ENCODE measurements around the gene PLIN1.
"Not testable (repeated sequence)": the region's sequence is repeated elsewhere in the genome, so short reads cannot be mapped to it uniquely, and the experiment has no call there.

Gene PLIN1, protein sequence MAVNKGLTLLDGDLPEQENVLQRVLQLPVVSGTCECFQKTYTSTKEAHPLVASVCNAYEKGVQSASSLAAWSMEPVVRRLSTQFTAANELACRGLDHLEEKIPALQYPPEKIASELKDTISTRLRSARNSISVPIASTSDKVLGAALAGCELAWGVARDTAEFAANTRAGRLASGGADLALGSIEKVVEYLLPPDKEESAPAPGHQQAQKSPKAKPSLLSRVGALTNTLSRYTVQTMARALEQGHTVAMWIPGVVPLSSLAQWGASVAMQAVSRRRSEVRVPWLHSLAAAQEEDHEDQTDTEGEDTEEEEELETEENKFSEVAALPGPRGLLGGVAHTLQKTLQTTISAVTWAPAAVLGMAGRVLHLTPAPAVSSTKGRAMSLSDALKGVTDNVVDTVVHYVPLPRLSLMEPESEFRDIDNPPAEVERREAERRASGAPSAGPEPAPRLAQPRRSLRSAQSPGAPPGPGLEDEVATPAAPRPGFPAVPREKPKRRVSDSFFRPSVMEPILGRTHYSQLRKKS

DNA sequence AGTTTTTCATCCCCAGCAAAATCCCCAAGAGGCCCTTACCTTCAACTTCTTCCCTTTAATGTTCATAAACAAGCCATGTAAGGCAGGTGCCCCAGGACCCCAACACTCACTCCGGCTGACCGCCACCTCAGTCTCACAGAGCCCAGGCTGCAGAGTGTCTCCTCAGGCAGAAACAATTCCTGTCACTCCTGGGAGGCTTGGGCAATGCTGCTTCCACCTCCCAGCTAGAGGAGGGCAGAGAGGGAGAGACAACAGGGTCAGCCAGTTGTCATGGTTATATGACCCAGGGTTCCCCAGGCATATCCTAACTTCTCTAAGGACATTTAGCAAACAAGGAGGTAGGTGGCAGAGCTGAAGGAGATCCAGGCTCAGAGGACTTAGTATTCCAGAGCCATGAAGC lies at the start of gene PLIN1:
Gene PLIN1, minus strand, starts transcription at position 156 of the 400 bp plus-strand sequence. CDS start 1,878 bp downstream, outside the sequence.
- DNase-seq (ENCODE audit: low read depth in 2 of 2) = no peak

DNA sequence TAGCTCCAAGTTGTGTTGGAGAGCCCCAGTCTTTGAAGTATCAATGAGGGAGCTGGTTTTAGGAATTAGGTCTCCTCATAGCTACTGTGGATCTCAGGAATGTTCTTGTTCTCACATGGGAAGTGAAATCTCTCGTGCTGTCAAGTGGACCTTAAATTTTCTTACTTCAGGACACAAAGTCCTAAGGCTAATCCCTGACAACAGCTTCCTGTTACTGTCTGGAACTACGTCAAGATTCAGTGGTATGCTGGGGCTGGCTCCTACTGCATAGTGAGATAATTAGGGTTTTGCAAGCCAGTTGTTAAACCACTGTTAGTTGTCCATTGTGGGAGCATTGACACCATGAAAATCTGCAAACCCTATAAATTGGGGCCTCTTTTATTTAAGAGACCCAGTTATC lies 49.1 kb upstream of the PLIN1 start:
- DNase-seq (ENCODE audit: low read depth in 2 of 2) = no peak

DNA sequence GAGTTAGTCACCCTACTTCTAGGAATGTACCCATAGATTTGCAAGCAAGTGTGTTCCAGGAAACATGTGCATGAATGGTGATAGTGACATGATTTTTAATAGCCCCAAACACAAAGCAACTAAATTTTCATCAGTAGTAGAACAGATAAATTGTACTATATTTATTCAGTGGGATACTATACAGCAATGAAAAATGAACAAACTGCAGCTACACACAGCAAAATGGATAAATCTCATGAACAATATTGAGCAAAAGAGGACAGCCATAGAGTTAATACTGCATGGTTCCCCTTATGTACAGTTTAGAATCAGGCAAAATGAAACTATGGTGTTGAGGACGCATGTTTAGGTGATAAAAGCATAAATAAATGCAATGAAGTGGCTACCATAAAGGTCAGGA lies 45.9 kb upstream of the PLIN1 start:
- no peak for DNase-seq (ENCODE audit: low read depth in 2 of 2)

DNA sequence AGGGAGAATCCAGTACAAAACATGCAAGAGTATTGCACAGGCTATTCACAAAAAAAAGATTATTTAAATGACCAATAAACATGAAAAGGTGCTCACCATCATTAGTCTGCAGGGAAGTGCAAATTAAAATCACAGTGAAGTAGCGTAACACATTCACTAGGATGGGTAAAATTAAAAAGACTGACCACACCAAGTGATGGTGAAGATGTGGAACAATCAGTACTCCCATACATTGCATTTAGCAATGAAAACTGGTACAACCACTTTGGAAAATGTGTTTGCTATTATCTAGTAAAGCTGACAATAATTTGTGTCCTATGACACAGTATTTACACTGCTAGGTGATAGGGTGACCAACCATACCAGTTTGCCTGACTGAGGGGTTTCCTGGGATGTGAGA lies 45.5 kb upstream of the PLIN1 start:
- DNase-seq (ENCODE audit: low read depth in 2 of 2) = no peak

DNA sequence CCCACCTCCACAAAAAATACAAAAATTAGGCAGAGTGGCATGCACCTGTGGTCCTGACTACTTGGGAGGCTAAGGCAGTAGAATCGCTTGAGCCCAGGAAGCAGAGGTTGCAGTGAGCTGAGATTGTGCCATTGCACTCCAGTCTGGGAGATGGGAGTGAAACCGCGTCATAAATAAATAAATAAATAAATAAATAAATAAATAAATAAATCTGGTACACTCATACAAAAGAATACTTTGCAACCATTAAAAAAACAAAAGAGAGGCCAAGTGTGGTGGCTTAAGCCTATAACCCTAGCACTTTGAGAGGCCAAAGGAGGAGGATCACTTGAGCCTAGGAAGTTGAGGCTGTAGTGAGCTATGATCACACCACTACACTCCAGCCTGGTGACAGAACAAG lies 43.9 kb upstream of the PLIN1 start:
- DNase-seq (ENCODE audit: low read depth in 2 of 2) = no peak

DNA sequence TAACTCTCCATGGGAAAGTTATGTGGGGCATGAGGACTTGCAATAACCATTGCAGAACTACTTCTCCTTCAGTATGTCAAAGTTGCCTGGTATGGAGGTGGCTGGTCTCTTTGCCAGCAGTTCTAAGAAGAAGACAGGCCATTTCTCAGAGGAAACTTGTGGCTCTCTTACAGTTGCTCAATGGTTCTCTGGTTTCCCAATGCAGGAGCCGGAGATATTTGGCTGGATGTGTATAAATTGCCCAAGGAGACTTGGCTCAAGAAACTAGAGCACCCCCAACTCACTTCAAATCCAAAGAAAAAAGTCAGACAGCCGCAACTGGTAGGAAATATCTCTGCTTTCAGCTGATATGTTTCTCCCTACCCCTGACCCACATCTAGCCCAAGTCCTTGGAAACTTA lies 35.6 kb upstream of the PLIN1 start:
- DNase-seq (ENCODE audit: low read depth in 2 of 2) = no peak

DNA sequence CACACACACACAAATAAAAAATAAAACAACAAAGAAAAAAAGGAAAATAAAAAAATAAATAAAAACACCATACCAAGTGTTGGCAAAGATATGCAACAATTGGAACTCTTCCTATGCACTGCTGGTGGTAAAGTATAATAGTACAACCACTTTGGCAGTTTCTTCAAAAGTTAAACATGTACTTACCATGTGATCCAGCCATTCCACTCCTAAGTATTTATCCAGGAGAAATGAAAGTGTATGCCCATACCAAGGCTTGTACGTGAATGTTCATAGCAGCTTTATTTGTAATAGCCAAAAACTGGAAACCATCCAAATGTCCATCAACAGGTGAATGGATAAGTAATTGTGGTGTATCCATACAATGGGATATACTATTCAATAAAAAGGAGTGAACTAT lies 28.4 kb upstream of the PLIN1 start:
- no peak for DNase-seq (ENCODE audit: low read depth in 2 of 2)

DNA sequence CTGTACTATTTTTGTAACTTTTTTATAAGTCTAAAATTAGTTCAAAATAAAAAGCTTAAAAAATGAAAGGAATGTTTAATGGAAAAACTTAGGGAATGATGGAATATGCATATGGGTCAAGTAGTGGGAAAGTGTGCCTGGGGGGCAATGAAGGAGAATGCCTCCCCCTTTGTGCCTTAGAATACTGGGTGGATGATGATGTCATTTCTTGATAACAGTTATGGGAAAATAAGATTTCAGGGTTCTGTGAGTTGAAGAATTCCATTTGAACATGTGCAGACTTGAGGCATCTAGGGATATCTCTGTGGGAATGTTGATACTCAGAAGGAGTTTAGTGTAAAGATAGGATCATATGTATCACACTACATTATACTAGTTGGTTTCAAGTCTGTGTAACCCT lies 25.2 kb upstream of the PLIN1 start:
- no peak for DNase-seq (ENCODE audit: low read depth in 2 of 2)

DNA sequence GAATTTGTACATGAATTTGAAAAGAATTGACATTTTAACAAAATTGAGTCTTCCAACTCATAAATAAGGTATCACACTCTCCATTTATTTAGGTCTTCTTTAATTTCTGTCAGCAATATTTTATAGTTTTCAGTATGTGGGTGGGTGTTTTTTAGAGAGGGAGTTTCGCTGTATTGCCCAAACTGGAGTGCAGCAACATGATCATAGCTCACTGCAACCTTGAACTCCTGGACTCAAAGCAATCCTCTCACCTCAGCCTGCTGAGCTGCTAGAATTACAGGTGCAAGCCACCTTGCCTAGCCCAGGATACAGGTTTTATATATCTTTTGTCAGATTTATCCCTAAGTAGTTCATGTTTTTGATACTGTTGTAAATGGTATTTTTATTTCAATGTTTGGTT lies 16.0 kb upstream of the PLIN1 start:
- no peak for DNase-seq (ENCODE audit: low read depth in 2 of 2)

DNA sequence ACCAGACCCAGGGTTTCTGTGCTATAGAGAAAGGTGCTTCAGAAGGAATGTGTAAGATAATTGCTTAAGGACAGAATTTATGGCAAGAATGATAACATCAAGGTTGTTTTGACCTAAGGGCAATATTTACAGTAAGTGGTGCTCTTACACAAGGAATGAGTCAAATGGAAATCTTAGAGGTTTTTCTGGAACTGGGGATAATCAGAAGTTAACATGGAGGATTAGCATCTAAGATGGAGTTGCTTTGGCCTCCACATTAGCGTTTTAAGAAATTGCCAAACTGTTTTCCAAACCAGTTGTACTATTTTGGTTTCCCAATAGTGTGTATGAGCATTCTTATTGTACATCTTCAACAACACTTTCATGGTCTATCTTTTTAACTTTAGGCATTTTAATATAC lies 14.5 kb upstream of the PLIN1 start:
- no peak for DNase-seq (ENCODE audit: low read depth in 2 of 2)

DNA sequence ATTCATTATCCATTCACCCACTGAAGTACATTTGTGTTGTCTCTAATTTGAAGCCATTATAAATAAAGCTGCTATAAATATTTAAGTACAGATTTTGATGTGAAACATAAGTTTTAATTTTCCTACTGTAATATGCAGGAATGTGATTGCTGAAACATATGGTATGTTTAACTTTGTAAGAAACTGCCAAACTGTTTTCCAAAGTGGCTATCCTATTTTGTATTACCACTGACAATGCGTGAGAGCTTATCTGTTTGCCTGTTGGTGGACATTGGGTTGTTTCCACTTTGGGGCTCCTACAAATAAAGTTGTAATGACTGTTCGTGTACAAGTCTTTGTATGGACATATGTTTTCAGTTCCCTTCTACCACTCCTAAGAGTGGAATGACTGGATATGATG lies 13.9 kb upstream of the PLIN1 start:
- no peak for DNase-seq (ENCODE audit: low read depth in 2 of 2)

DNA sequence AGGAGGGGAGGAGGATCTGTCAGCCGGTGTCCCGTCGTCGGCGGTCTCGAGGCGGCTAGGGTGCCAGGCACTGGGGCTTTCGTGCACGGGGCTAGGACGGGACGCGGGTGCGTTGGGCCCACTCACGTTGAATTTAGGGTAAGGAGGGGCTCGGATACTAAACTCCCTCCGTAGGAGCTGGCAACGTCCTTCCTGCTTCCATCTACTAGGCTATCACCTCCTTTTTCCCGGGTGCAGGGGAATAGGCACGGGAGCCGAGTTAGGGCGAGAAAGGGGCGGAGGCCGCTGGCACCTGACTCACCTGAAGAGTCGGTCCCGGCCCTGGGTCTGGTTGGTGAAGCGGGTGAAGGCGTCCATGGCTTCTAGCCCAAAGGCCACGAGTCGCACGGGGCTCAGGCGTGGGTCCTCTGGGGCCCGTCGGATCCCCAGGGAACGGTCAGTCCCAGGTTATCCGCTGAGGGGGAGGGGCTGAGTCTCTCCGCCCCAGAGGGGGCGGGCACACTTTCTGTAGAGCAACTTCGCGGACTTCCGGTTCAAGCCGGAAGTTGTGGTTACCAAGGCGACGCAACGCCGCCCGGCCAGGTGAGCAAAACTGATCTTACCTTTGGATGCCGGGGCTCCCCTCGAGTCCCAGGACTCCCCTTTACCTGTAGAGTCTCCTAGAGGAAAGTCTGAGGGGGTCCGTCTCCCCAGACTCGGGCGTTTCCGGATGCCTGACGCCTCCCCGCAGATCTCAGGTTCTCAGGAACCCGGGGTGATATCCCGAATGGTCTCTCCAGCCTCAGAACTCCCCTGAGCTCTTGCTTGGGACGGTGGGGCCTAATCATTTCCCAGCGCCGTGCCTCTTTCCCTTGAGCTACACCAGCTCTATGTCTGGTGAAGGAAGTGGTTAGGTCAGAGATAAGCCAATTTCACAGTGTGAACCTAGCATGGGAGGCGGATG lies 11.4 kb upstream of the PLIN1 start, which contains the start of the genes PEX11A and WDR93:
Gene PEX11A, minus strand, starts transcription at position 479 of the 943 bp plus-strand sequence. Its CDS starts 122 bp downstream, at position 357.
Gene WDR93, plus strand, starts transcription at position 536 of the 943 bp plus-strand sequence. CDS start 10,936 bp downstream, outside the sequence.
- DNase-seq (ENCODE audit: low read depth in 2 of 2) = peak; percentile 44 to 61

DNA sequence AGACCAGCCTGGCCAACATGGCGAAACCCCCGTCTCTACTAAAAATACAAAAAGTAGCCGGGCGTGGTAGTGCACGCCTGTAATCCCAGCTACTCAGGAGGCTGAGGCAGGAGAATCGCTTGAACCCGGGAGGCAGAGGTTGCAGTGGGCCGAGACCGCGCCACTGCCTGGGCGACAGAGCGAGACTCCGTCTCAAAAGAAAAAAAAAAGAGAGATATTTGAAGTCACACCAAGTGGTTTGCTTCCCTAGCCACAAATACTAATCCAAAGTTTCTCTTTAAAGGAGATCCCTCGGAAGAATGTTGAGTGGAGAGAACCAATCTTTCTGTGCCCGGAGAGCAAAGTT lies 10.7 kb upstream of the PLIN1 start:
- not testable (repeated sequence) for DNase-seq (ENCODE audit: low read depth in 2 of 2)

DNA sequence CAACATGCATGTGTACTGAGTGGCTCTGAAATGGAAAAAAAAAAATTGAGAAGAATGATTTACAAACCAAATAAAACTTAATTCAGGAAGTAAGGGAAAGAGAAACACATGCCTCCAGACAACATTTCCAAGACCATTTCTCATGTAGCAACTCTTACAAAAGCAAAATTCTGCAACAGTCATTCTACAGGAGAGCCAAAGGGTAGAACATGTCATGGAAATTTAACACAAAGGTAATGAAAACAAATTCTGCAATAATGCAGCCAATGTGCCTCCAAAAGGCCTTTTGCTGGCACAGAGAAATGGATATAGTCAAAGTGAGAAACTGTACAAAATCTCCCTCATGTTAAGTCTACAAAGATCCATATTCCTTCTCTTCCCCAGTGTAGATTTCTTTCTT lies 7.4 kb upstream of the PLIN1 start:
- DNase-seq (ENCODE audit: low read depth in 2 of 2) = no peak

DNA sequence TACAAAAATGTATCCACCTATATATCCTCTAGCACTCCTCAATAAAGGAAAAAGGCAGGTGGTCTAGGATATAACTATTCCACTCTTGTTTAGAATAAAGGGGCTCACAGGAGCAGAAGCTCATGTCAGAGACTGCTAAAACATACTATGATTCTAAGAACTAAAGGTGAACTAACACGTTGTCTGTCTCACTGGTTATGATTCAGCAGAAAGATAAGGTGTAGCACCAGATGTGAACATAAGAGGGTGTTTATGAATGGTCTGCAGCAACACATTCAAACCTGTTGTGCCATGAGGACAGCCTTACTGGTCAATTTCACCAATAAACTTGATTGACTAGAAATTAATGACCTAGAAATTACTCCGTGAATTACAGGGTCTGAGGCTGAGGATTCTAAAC lies 6.8 kb upstream of the PLIN1 start:
- no peak for DNase-seq (ENCODE audit: low read depth in 2 of 2)

DNA sequence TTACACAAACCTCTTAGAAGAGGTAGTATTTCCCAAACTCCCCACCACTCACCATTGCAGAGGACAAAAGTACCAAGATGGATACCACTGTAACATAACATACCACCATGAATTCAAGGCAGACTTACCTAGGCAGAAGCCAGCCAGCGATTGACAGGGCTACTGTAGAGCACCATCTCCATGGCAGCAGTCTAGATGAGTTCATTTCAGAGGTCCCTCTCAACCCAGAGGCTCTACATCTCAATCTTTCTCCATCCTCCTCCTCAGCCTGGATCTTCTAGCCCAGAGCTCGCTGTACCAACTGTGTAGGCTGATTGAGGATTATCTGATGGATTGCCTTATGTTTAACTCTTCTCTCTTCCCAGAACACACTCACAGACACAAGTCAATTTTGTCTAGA lies 2.0 kb upstream of the PLIN1 start:
- no peak for DNase-seq (ENCODE audit: low read depth in 2 of 2)

DNA sequence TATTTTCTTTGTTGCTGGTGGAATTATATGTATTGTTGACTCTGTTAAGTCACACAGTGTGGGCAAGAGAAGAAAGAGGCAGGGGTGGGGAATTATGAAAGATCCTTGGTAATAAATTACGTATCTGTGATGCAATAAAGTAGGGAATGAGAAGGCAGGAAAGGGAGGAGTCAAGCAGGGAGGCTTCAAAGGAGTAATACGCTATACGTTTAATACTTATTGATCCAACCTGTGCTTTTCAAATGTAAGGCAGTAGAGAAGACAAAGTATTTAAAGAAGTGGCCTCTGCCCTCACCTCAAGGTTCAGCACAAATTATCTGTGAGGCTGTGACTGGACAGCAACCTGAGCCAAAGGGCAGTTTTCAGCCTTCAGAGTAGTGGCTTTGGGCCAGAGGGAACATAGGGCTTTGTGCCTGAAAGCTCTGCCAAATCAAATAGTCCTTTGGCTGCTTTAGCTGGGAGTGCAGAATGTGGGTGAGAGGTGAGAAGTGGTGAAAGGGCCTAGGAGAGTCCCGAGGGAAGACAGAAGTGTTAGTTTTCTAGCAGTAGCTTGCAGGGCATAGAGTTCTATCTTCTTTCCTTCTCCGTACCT lies 1.2 kb upstream of the PLIN1 start:
- no peak for DNase-seq (ENCODE audit: low read depth in 2 of 2)

DNA sequence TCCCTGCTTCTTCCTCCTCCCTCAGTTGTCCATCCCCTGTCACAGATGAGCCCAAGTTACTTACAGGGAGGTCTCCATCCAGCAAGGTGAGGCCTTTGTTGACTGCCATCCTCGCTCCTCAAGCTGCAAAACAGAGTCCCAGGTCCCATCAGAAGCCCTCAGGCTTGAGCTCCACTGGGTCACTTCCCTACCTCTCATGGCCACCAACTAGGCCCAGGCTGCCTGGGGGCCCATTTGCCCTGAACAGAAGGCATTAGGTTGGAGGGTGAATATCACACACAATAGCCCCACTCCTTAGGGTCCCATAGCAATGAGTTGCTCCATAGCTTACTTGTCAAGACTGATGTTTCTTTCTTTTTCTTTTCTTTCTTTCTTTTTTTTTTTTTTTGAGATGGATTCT lies 1.8 kb downstream of the PLIN1 start:
- DNase-seq (ENCODE audit: low read depth in 2 of 2) = no peak

DNA sequence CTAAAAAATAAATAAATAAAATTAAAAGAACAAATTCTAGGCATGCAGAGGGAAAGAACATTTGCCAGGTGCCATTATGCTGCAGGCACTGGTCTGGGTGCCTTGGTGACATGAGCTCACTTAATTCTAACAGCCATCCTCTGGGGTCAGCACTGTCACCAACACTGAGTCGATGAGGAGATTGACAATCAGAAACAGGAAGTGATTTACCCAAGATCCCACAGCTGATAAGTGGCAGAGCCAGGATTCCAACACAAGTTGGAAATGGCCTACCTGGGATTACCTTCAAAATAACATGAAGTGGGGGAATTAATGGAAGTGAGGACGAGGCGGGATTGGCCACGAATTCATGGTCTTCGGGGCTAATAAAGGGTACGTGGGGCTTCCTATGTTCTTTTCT lies 3.6 kb downstream of the PLIN1 start:
- DNase-seq (ENCODE audit: low read depth in 2 of 2) = no peak

DNA sequence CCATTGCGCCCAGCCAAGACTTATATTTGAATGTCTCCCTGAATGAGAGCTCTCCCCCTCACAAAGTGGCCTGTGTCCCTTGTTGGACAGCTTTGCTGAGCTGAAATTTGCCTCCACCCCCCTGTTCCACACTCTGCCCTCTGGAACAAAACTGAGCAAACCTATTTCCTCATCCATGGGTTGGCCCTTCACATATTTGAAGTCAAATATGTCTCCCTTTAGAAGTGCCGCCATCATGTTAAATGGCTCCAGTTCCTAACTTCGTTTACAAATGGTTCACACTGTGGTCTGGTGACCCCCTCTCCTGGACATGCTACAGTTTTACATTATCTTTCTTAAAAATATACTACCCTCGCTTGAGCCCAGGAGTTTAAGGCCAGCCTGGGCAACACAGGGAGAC lies 4.6 kb downstream of the PLIN1 start:
- no peak for DNase-seq (ENCODE audit: low read depth in 2 of 2)

DNA sequence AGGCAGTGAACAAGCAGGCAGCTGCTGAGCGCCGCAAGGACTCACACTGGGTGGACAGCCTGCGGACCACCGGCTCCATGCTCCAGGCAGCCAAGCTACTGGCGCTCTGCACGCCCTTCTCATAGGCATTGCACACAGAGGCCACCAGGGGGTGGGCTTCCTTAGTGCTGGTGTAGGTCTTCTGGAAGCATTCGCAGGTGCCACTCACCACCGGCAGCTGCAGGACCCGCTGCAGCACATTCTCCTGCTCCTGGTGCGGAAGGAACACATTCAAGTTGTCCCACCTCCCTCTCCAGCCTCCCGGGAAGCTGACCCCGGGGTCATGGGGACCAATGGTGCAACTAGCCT lies 6.0 kb downstream of the PLIN1 start:
- no peak for DNase-seq (ENCODE audit: low read depth in 2 of 2)

Data from stimulated activated CD8-positive, alpha-beta memory T cell treated with anti-CD3 and anti-CD28 coated beads, Interleukin-2, amount 100 ng/mL, for 1 hour (primary cell).